Measurements from ENCODE around the gene PSMB11. TPM values are rescaled to one million over a fixed set of nuclear protein-coding genes. Genes with fewer than 3 reads are reported as not detected.
A peak's percentile ranks its signal among the peaks of the same experiment; 100 is the strongest.

Gene PSMB11
- total RNA-seq, 4 donors from 2014 or later = not detected

GRCh38 chr14:23067847-23068788 lies 26.1 kb downstream of the PSMB11 start:
- Histone ChIP-seq H3K4me3 (no peak overlapping the region), H3K9me3 (no peaks in the 10 kb centered on the region), H3K4me1 (peaks cover 51% of the 10 kb centered on the region), H3K27ac (no peak overlapping the region), H3K36me3 (peaks cover 64% of the 10 kb centered on the region), H3K27me3 (no peaks in the 10 kb centered on the region)
- no peak for TF ChIP-seq POLR2A (IDR thresholded peaks at IDR 0.05)
- no peak for TF ChIP-seq EP300 (IDR thresholded peaks at IDR 0.05)
- TF ChIP-seq, protein P1, sequence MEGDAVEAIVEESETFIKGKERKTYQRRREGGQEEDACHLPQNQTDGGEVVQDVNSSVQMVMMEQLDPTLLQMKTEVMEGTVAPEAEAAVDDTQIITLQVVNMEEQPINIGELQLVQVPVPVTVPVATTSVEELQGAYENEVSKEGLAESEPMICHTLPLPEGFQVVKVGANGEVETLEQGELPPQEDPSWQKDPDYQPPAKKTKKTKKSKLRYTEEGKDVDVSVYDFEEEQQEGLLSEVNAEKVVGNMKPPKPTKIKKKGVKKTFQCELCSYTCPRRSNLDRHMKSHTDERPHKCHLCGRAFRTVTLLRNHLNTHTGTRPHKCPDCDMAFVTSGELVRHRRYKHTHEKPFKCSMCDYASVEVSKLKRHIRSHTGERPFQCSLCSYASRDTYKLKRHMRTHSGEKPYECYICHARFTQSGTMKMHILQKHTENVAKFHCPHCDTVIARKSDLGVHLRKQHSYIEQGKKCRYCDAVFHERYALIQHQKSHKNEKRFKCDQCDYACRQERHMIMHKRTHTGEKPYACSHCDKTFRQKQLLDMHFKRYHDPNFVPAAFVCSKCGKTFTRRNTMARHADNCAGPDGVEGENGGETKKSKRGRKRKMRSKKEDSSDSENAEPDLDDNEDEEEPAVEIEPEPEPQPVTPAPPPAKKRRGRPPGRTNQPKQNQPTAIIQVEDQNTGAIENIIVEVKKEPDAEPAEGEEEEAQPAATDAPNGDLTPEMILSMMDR (IDR thresholded peaks at IDR 0.05) = no peak
- TF ChIP-seq POLR2AphosphoS5 (IDR thresholded peaks at IDR 0.05) = no peak
- peak in 1 of 2 donors; percentile 48 for DNase-seq (ENCODE audit: low spot score in 2 of 2)
- WGBS = 80% methylated on average over 14 of the region's 14 CpGs

- DNase-seq (ENCODE audit: low spot score in 2 of 2) = peak in 1 of 2 donors; percentile 86
- Histone ChIP-seq H3K9me3 (no peaks in the 10 kb centered on the region), H3K4me3 (no peak overlapping the region), H3K36me3 (peaks cover 64% of the 10 kb centered on the region), H3K4me1 (peaks cover 51% of the 10 kb centered on the region), H3K27ac (no peak overlapping the region), H3K27me3 (no peaks in the 10 kb centered on the region)
- TF ChIP-seq, protein P1 (IDR thresholded peaks at IDR 0.05) = peak; percentile 96 to 97
- TF ChIP-seq EP300 (IDR thresholded peaks at IDR 0.05) = no peak
- 27% methylated on average over 8 of the region's 8 CpGs for WGBS
These were observed 26.9 kb downstream of the PSMB11 start for GRCh38 chr14:23068789-23069412.

DNA sequence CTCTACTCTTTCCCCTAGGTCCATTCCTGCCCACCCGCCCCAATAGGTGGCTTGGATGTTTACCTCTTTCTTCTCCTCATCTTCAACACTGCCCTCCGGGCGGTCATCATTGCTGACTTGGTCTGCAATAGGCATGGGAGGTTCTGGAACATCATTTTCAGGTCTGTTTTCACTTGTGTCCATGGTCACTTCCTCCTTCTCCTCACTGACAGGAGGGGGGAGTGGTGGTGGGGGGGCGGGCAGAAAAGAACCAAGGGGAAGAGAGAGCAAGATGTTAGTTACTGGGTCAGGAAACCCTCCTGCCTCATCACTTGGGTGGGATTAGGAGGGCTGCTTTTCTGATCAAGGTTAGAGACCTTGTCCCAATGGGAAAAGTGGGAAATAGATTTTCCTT lies 27.4 kb downstream of the PSMB11 start:
- peaks cover 51% of the 10 kb centered on the region for H3K4me1 ChIP-seq

GRCh38 chr14:23070262-23071129 lies 28.5 kb downstream of the PSMB11 start:
- Histone ChIP-seq H3K4me1 (peaks cover 51% of the 10 kb centered on the region), H3K27ac (peak overlapping the region; percentile 3)
- TF ChIP-seq POLR2A (IDR thresholded peaks at IDR 0.05) (no peak), POLR2AphosphoS5 (IDR thresholded peaks at IDR 0.05) (no peak), EP300 (IDR thresholded peaks at IDR 0.05) (no peak)
- TF ChIP-seq, protein P1 (IDR thresholded peaks at IDR 0.05) = no peak

More for the DNA sequence above, 27.4 kb downstream of the PSMB11 start:
- TF ChIP-seq POLR2A (IDR thresholded peaks at IDR 0.05) (no peak), POLR2AphosphoS5 (IDR thresholded peaks at IDR 0.05) (no peak)
- TF ChIP-seq, protein P1 (IDR thresholded peaks at IDR 0.05) = no peak
- Histone ChIP-seq H3K27ac (no peak overlapping the region), H3K27me3 (no peaks in the 10 kb centered on the region), H3K36me3 (peaks cover 61% of the 10 kb centered on the region), H3K4me3 (no peak overlapping the region), H3K9me3 (no peaks in the 10 kb centered on the region)
- DNase-seq (ENCODE audit: low spot score in 2 of 2) = peak in 1 of 2 donors; percentile 45
- 89% methylated on average over 4 of the region's 4 CpGs for WGBS

More at GRCh38 chr14:23070262-23071129, 28.5 kb downstream of the PSMB11 start:
- peak overlapping the region; percentile 72 for H3K4me3 ChIP-seq
- no peaks in the 10 kb centered on the region for H3K9me3 ChIP-seq
- 10% methylated on average over 10 of the region's 10 CpGs for WGBS
- H3K36me3 ChIP-seq = peaks cover 58% of the 10 kb centered on the region
- DNase-seq (ENCODE audit: low spot score in 2 of 2) = peak in 1 of 2 donors; percentile 35
- H3K27me3 ChIP-seq = no peaks in the 10 kb centered on the region

Data from suprapubic skin (tissue), 4 donors.